Activated CD4-positive, alpha-beta T cell treated with anti-CD3 and anti-CD28 coated beads, Interleukin-2, amount 10 ng/mL, durations not matched to agents 24 days and 14 days (primary cell): ENCODE data around the gene RMI2. TPM values are rescaled to one million over a fixed set of nuclear protein-coding genes. Genes with fewer than 3 reads are reported as not detected.
"Not testable (repeated sequence)": the region's sequence is repeated elsewhere in the genome, so short reads cannot be mapped to it uniquely, and the experiment has no call there.

ENCODE experiments used
- DNase-seq: peaks from one replicate; pipeline ENCODE4 v3.0.0; 2022
- H3K27ac Mint-ChIP-seq: one replicate; pipeline ENCODE4 v1.8.0; 2022; ENCODE audit warnings: mild to moderate bottlenecking, mixed read lengths
- H3K27me3 Mint-ChIP-seq: one replicate; pipeline ENCODE4 v1.8.0; 2022; ENCODE audit warnings: mixed read lengths
- H3K36me3 Mint-ChIP-seq: one replicate; pipeline ENCODE4 v1.8.0; 2022; ENCODE audit warnings: low read depth, mild to moderate bottlenecking, mixed read lengths
- H3K4me1 Mint-ChIP-seq: one replicate; pipeline ENCODE4 v1.8.0; 2021; ENCODE audit warnings: mixed read lengths
- H3K4me3 Mint-ChIP-seq: one replicate; pipeline ENCODE4 v1.8.0; 2022; ENCODE audit warnings: mild to moderate bottlenecking, moderate library complexity, mixed read lengths
- H3K9me3 Mint-ChIP-seq: one replicate; pipeline ENCODE4 v1.8.0; 2021; ENCODE audit warnings: mixed read lengths
- intact Hi-C: fragments of 100-400 bp; cut with micrococcal nuclease; formaldehyde crosslinking; loops from one replicate; pipeline ENCODE4 v1.15.1; 2023
- total RNA-seq: library from RNA; stranded (reverse); gene quantifications from 2 replicates; pipeline ENCODE4 v1.2.3, GENCODE V29; 2022

RMI2 gene
- total RNA-seq, 1 donor from 2014 or later = 63.8 TPM

- Mint-ChIP-seq H3K27me3 (peaks cover 15% of the 10 kb centered on the region), H3K27ac (no peak overlapping the region), H3K9me3 (no peaks in the 10 kb centered on the region), H3K4me1 (peaks cover 58% of the 10 kb centered on the region), H3K36me3 (peaks cover 9% of the 10 kb centered on the region), H3K4me3 (peak overlapping the region; percentile 80)
- DNase-seq = no peak
- intact Hi-C loops = loop anchor here (5.0 kb wide), 1 partner anchor 34 kb away; no protein-coding TSS in a partner anchor
Measured at GRCh38 chr16:11360641-11361373, 15.5 kb downstream of the RMI2 start.

DNA sequence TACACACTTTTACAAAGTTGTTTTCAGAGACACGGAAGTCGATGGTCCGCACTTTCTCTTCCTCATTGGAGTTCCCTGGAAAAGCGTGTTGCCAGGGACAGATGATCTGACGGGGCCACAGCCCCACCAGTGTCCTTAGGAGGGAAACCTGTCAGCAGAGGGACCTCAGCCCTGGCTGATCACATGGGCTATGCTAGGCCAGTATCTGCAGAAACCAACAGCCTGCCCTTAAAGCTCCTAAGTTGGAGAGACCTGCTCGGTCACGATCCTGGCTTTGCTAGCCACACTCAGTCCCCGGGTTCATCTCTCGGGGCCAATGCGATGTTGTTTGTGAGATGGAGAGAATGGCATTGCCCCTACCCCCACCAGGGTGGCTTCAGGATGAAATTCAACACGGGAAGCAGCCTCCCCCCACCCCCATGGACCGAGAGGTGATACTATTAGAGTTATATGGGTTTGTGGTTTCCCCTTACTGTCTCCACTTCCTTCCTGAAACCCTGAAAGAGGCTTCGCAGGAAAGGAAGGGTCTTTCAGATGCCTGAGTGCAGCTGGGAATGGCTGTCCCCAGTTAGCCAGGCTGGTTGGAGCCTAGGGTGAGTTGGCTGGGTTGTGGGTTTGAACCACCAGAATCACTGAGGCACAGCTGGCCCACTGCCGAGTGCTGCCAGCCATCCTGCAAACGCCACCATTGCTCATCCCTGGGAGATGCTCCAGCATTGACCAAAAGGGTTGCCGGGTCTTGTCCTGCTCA is 16.6 kb downstream of the RMI2 start:
- Mint-ChIP-seq H3K27ac (peak overlapping the region; percentile 68), H3K4me3 (peak overlapping the region; percentile 80), H3K27me3 (peaks cover 15% of the 10 kb centered on the region), H3K36me3 (peaks cover 7% of the 10 kb centered on the region), H3K4me1 (peaks cover 50% of the 10 kb centered on the region), H3K9me3 (no peaks in the 10 kb centered on the region)
- intact Hi-C loops = loop anchor here (5.0 kb wide), 1 partner anchor 35 kb away; no protein-coding TSS in a partner anchor
- peak; percentile 80 for DNase-seq

- Mint-ChIP-seq H3K4me3 (no peak overlapping the region), H3K36me3 (peaks cover 4% of the 10 kb centered on the region), H3K27me3 (peaks cover 12% of the 10 kb centered on the region), H3K27ac (no peak overlapping the region), H3K9me3 (no peaks in the 10 kb centered on the region), H3K4me1 (peaks cover 45% of the 10 kb centered on the region)
- no peak for DNase-seq
- intact Hi-C loops = loop anchor here (1.0 to 5.0 kb wide), 2 partner anchors 9 to 37 kb away; no protein-coding TSS in a partner anchor
Measured at GRCh38 chr16:11363927-11364258, 18.6 kb downstream of the RMI2 start.

DNA sequence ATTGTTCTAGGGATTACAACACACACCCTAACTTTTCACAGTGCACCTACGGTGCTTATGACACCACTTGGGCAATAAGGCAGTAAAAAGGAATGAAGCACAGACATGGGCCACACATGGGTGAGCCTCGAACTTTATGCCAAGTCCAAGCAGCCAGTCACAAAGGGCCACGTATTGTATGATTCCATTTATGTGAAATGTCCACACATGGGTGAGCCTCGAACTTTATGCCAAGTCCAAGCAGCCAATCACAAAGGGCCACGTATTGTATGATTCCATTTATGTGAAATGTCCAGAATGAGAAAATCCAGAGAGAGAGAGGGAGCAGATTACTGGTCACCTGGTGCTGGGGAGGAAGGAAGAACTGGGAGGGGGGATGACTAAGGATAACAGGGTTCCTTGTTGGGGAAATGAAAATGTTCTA is 22.2 kb downstream of the RMI2 start:
- H3K36me3 Mint-ChIP-seq = peaks cover 4% of the 10 kb centered on the region
- intact Hi-C loops = no loop called here
- DNase-seq = no peak
- H3K27ac Mint-ChIP-seq = no peak overlapping the region
- H3K4me1 Mint-ChIP-seq = peaks cover 30% of the 10 kb centered on the region
- no peaks in the 10 kb centered on the region for H3K9me3 Mint-ChIP-seq
- peaks cover 1% of the 10 kb centered on the region for H3K27me3 Mint-ChIP-seq
- no peak overlapping the region for H3K4me3 Mint-ChIP-seq

GRCh38 chr16:11370084-11370931 is 25.0 kb downstream of the RMI2 start:
- Mint-ChIP-seq H3K27me3 (no peaks in the 10 kb centered on the region), H3K4me1 (peaks cover 14% of the 10 kb centered on the region), H3K27ac (no peak overlapping the region), H3K9me3 (no peaks in the 10 kb centered on the region), H3K4me3 (no peak overlapping the region), H3K36me3 (no peaks in the 10 kb centered on the region)
- intact Hi-C loops = no loop called here
- peak; percentile 65 for DNase-seq

- intact Hi-C loops, H3K36me3 Mint-ChIP-seq, H3K4me3 Mint-ChIP-seq, DNase-seq, H3K27me3 Mint-ChIP-seq, H3K9me3 Mint-ChIP-seq, H3K27ac Mint-ChIP-seq: not testable (repeated sequence)
- peaks cover 14% of the 10 kb centered on the region for H3K4me1 Mint-ChIP-seq
Measured at GRCh38 chr16:11370932-11371279, 25.6 kb downstream of the RMI2 start.

- H3K9me3 Mint-ChIP-seq = peaks cover 1% of the 10 kb centered on the region
- H3K4me3 Mint-ChIP-seq = no peak overlapping the region
- DNase-seq = no peak
- no peaks in the 10 kb centered on the region for H3K36me3 Mint-ChIP-seq
- intact Hi-C loops = no loop called here
- peaks cover 12% of the 10 kb centered on the region for H3K4me1 Mint-ChIP-seq
- no peak overlapping the region for H3K27ac Mint-ChIP-seq
- H3K27me3 Mint-ChIP-seq = peaks cover 2% of the 10 kb centered on the region
Measured at GRCh38 chr16:11372073-11372828, 27.0 kb downstream of the RMI2 start.

- H3K27ac Mint-ChIP-seq = no peak overlapping the region
- intact Hi-C loops = no loop called here
- H3K27me3 Mint-ChIP-seq = peaks cover 2% of the 10 kb centered on the region
Measured at GRCh38 chr16:11372829-11373306, 27.6 kb downstream of the RMI2 start.

DNA sequence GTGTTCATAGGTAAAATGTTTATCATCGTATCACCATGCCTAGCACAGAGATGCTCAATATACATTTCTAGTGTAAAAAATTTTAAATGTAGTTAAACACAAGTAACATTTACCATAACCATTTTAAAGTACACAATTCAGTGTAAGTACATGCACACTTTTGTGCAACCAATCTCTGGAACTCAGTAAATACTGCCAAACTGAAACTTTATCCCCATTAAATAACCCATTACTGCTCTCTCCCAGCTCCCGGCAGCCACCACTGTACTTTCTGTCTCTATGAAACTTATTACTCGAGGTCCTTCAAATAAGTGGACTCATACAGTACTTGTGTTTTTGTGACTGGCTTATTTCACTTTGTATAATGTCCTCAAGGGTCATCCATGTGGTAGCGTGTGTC is 29.0 kb downstream of the RMI2 start:
- Mint-ChIP-seq H3K27me3 (peaks cover 2% of the 10 kb centered on the region), H3K4me3 (no peak overlapping the region), H3K4me1 (peaks cover 13% of the 10 kb centered on the region), H3K9me3 (peaks cover 7% of the 10 kb centered on the region), H3K36me3 (peaks cover 8% of the 10 kb centered on the region), H3K27ac (no peak overlapping the region)
- no peak for DNase-seq
- intact Hi-C loops = no loop called here

More at GRCh38 chr16:11372829-11373306, 27.6 kb downstream of the RMI2 start:
- H3K4me1 Mint-ChIP-seq = peaks cover 11% of the 10 kb centered on the region
- H3K36me3 Mint-ChIP-seq = peaks cover 5% of the 10 kb centered on the region
- H3K4me3 Mint-ChIP-seq = no peak overlapping the region
- peaks cover 2% of the 10 kb centered on the region for H3K9me3 Mint-ChIP-seq
- DNase-seq = no peak

GRCh38 chr16:11377154-11377553 is 31.9 kb downstream of the RMI2 start:
- H3K27ac Mint-ChIP-seq = no peak overlapping the region
- peaks cover 8% of the 10 kb centered on the region for H3K4me1 Mint-ChIP-seq
- peaks cover 12% of the 10 kb centered on the region for H3K36me3 Mint-ChIP-seq
- H3K4me3 Mint-ChIP-seq = no peak overlapping the region
- DNase-seq = no peak
- intact Hi-C loops = no loop called here
- peaks cover 7% of the 10 kb centered on the region for H3K9me3 Mint-ChIP-seq
- peaks cover 2% of the 10 kb centered on the region for H3K27me3 Mint-ChIP-seq

DNA sequence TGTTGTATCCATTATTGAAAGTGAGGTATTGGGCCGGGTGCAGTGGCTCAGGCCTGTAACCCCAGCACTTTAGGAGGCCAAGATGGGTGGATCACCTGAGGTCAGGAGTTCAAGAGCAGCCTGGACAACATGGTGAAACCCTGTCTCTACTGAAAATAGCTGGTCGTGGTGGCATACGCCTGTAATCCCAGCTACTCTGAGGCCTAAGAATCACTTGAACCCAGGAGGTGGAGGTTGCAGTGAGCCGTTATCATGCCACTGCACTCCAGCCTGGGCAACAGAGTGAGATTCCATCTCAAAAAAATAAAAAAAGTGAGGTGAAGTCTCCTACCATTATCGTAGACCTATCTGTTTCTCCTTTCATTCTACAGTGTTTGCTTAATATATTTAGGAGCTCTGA is 33.7 kb downstream of the RMI2 start:
- intact Hi-C loops, H3K27me3 Mint-ChIP-seq, H3K9me3 Mint-ChIP-seq, DNase-seq, H3K4me3 Mint-ChIP-seq, H3K4me1 Mint-ChIP-seq: not testable (repeated sequence)
- peak overlapping the region; percentile 67 for H3K27ac Mint-ChIP-seq
- peaks cover 12% of the 10 kb centered on the region for H3K36me3 Mint-ChIP-seq

GRCh38 chr16:11379420-11379819 is 34.2 kb downstream of the RMI2 start:
- H3K4me3 Mint-ChIP-seq = no peak overlapping the region
- H3K36me3 Mint-ChIP-seq = peaks cover 12% of the 10 kb centered on the region
- H3K9me3 Mint-ChIP-seq = peaks cover 7% of the 10 kb centered on the region
- DNase-seq = peak; percentile 72
- H3K4me1 Mint-ChIP-seq = peaks cover 8% of the 10 kb centered on the region
- peak overlapping the region; percentile 67 for H3K27ac Mint-ChIP-seq
- peaks cover 2% of the 10 kb centered on the region for H3K27me3 Mint-ChIP-seq
- intact Hi-C loops = no loop called here

- Mint-ChIP-seq H3K4me3 (no peak overlapping the region), H3K36me3 (peaks cover 12% of the 10 kb centered on the region), H3K4me1 (peaks cover 8% of the 10 kb centered on the region), H3K27ac (peak overlapping the region; percentile 4), H3K27me3 (peaks cover 2% of the 10 kb centered on the region), H3K9me3 (peaks cover 7% of the 10 kb centered on the region)
- no peak for DNase-seq
- intact Hi-C loops = no loop called here
Measured at GRCh38 chr16:11380836-11381235, 35.6 kb downstream of the RMI2 start.
